ENCODE data around the gene COMMD8. TPM values are rescaled to one million over a fixed set of nuclear protein-coding genes. Genes with fewer than 3 reads are reported as not detected.

COMMD8 gene
- total RNA-seq, 1 experiment from 2014 or later, result 13.5 TPM

- Histone ChIP-seq H3K36me3 (replicated peaks; ENCODE audit: control insufficient read depth, insufficient read depth, low read length) (no peaks in the 10 kb centered on the region), H3K4me3 (ENCODE audit: insufficient read depth, low read depth, low read length) (peak overlapping the region; percentile 62), H3K27me3 (ENCODE audit: control insufficient read depth, insufficient read depth, low read length) (no peaks in the 10 kb centered on the region)
- DNase-seq, result no peak
Measured at GRCh38 chr4:47462799-47463234, 685 bp downstream of the COMMD8 start.

GRCh38 chr4:47451657-47452056, 11.8 kb downstream of the COMMD8 start:
- Histone ChIP-seq H3K36me3 (replicated peaks; ENCODE audit: control insufficient read depth, insufficient read depth, low read length) (no peaks in the 10 kb centered on the region), H3K27me3 (ENCODE audit: control insufficient read depth, insufficient read depth, low read length) (no peaks in the 10 kb centered on the region), H3K4me3 (ENCODE audit: insufficient read depth, low read depth, low read length) (no peak overlapping the region)
- no peak for DNase-seq

- Histone ChIP-seq H3K4me3 (ENCODE audit: insufficient read depth, low read depth, low read length) (no peak overlapping the region), H3K27me3 (ENCODE audit: control insufficient read depth, insufficient read depth, low read length) (no peaks in the 10 kb centered on the region), H3K36me3 (replicated peaks; ENCODE audit: control insufficient read depth, insufficient read depth, low read length) (no peaks in the 10 kb centered on the region)
- DNase-seq, result no peak
Measured at GRCh38 chr4:47444031-47444430, 19.5 kb downstream of the COMMD8 start.

GRCh38 chr4:47442980-47443379, 20.5 kb downstream of the COMMD8 start:
- Histone ChIP-seq H3K27me3 (ENCODE audit: control insufficient read depth, insufficient read depth, low read length) (no peaks in the 10 kb centered on the region), H3K4me3 (ENCODE audit: insufficient read depth, low read depth, low read length) (no peak overlapping the region), H3K36me3 (replicated peaks; ENCODE audit: control insufficient read depth, insufficient read depth, low read length) (no peaks in the 10 kb centered on the region)
- DNase-seq, result no peak

GRCh38 chr4:47434931-47435330, 28.6 kb downstream of the COMMD8 start:
- no peak for DNase-seq
- Histone ChIP-seq H3K36me3 (replicated peaks; ENCODE audit: control insufficient read depth, insufficient read depth, low read length) (no peaks in the 10 kb centered on the region), H3K4me3 (ENCODE audit: insufficient read depth, low read depth, low read length) (no peak overlapping the region), H3K27me3 (ENCODE audit: control insufficient read depth, insufficient read depth, low read length) (no peaks in the 10 kb centered on the region)

- no peaks in the 10 kb centered on the region for H3K27me3 ChIP-seq (ENCODE audit: control insufficient read depth, insufficient read depth, low read length)
- no peak overlapping the region for H3K4me3 ChIP-seq (ENCODE audit: insufficient read depth, low read depth, low read length)
- DNase-seq, result no peak
- H3K36me3 ChIP-seq (replicated peaks; ENCODE audit: control insufficient read depth, insufficient read depth, low read length), result no peaks in the 10 kb centered on the region
Measured at GRCh38 chr4:47432749-47433148, 30.8 kb downstream of the COMMD8 start.

- no peaks in the 10 kb centered on the region for H3K27me3 ChIP-seq (ENCODE audit: control insufficient read depth, insufficient read depth, low read length)
- no peak for DNase-seq
Measured at GRCh38 chr4:47427935-47428334, 35.6 kb downstream of the COMMD8 start.

GRCh38 chr4:47425628-47426027, 37.9 kb downstream of the COMMD8 start:
- H3K27me3 ChIP-seq (ENCODE audit: control insufficient read depth, insufficient read depth, low read length), result no peaks in the 10 kb centered on the region
- DNase-seq, result no peak

More at GRCh38 chr4:47427935-47428334, 35.6 kb downstream of the COMMD8 start:
- H3K4me3 ChIP-seq (ENCODE audit: insufficient read depth, low read depth, low read length), result no peak overlapping the region
- H3K36me3 ChIP-seq (replicated peaks; ENCODE audit: control insufficient read depth, insufficient read depth, low read length), result no peaks in the 10 kb centered on the region

GRCh38 chr4:47419296-47419695, 44.2 kb downstream of the COMMD8 start:
- H3K27me3 ChIP-seq (ENCODE audit: control insufficient read depth, insufficient read depth, low read length), result no peaks in the 10 kb centered on the region
- no peak for DNase-seq
- no peaks in the 10 kb centered on the region for H3K36me3 ChIP-seq (replicated peaks; ENCODE audit: control insufficient read depth, insufficient read depth, low read length)
- H3K4me3 ChIP-seq (ENCODE audit: insufficient read depth, low read depth, low read length), result no peak overlapping the region

More at GRCh38 chr4:47425628-47426027, 37.9 kb downstream of the COMMD8 start:
- Histone ChIP-seq H3K4me3 (ENCODE audit: insufficient read depth, low read depth, low read length) (no peak overlapping the region), H3K36me3 (replicated peaks; ENCODE audit: control insufficient read depth, insufficient read depth, low read length) (no peaks in the 10 kb centered on the region)

GRCh38 chr4:47418147-47418546, 45.4 kb downstream of the COMMD8 start:
- Histone ChIP-seq H3K27me3 (ENCODE audit: control insufficient read depth, insufficient read depth, low read length) (no peaks in the 10 kb centered on the region), H3K36me3 (replicated peaks; ENCODE audit: control insufficient read depth, insufficient read depth, low read length) (no peaks in the 10 kb centered on the region)
- no peak for DNase-seq

GRCh38 chr4:47415719-47416118, 47.8 kb downstream of the COMMD8 start:
- no peak overlapping the region for H3K4me3 ChIP-seq (ENCODE audit: insufficient read depth, low read depth, low read length)
- no peaks in the 10 kb centered on the region for H3K36me3 ChIP-seq (replicated peaks; ENCODE audit: control insufficient read depth, insufficient read depth, low read length)
- H3K27me3 ChIP-seq (ENCODE audit: control insufficient read depth, insufficient read depth, low read length), result no peaks in the 10 kb centered on the region

More at GRCh38 chr4:47418147-47418546, 45.4 kb downstream of the COMMD8 start:
- H3K4me3 ChIP-seq (ENCODE audit: insufficient read depth, low read depth, low read length), result no peak overlapping the region

GRCh38 chr4:47413521-47413920, 50.0 kb downstream of the COMMD8 start:
- no peaks in the 10 kb centered on the region for H3K27me3 ChIP-seq (ENCODE audit: control insufficient read depth, insufficient read depth, low read length)
- H3K36me3 ChIP-seq (replicated peaks; ENCODE audit: control insufficient read depth, insufficient read depth, low read length), result no peaks in the 10 kb centered on the region
- H3K4me3 ChIP-seq (ENCODE audit: insufficient read depth, low read depth, low read length), result no peak overlapping the region
- DNase-seq, result no peak

More at GRCh38 chr4:47415719-47416118, 47.8 kb downstream of the COMMD8 start:
- DNase-seq, result no peak

GRCh38 chr4:47410271-47410670, 53.2 kb downstream of the COMMD8 start:
- Histone ChIP-seq H3K36me3 (replicated peaks; ENCODE audit: control insufficient read depth, insufficient read depth, low read length) (no peaks in the 10 kb centered on the region), H3K4me3 (ENCODE audit: insufficient read depth, low read depth, low read length) (no peak overlapping the region), H3K27me3 (ENCODE audit: control insufficient read depth, insufficient read depth, low read length) (no peaks in the 10 kb centered on the region)
- no peak for DNase-seq

GRCh38 chr4:47406408-47406807, 57.1 kb downstream of the COMMD8 start:
- H3K36me3 ChIP-seq (replicated peaks; ENCODE audit: control insufficient read depth, insufficient read depth, low read length), result no peaks in the 10 kb centered on the region
- H3K4me3 ChIP-seq (ENCODE audit: insufficient read depth, low read depth, low read length), result no peak overlapping the region
- no peaks in the 10 kb centered on the region for H3K27me3 ChIP-seq (ENCODE audit: control insufficient read depth, insufficient read depth, low read length)
- DNase-seq, result no peak

All from H7 (cell line).